Fibroblast of the aortic adventitia (primary cell): Measurements from ENCODE around the gene TMEM260. TPM values are rescaled to one million over a fixed set of nuclear protein-coding genes. Genes with fewer than 3 reads are reported as not detected.
A peak's percentile ranks its signal among the peaks of the same experiment; 100 is the strongest.

Experiments
- DNase-seq: peaks from one replicate; pipeline ENCODE4 v3.0.0-alpha.2; 2010; ENCODE audit warnings: low read depth
- H3K4me3 ChIP-seq: 2 replicates; pipeline ENCODE4 v1.5.1; 2011; ENCODE audit warnings: low read depth, mild to moderate bottlenecking, control low read depth, low read length, moderate library complexity
- total RNA-seq: library from RNA; depleted of rRNA; stranded (reverse); fragments of >200 nt; gene quantifications from 2 replicates; pipeline ENCODE4 v1.2.3, GENCODE V29; 2012; ENCODE audit warnings: low replicate concordance
- TF ChIP-seq, protein P1 (sequence below): IDR thresholded peaks from 2 replicates; pipeline ENCODE4 v1.5.1; 2011; ENCODE audit warnings: mild to moderate bottlenecking, low read length, control low read depth, inconsistent platforms; ENCODE audit not compliant: insufficient read depth

Gene TMEM260
- total RNA-seq, 1 donor = 19.1 TPM

DNA sequence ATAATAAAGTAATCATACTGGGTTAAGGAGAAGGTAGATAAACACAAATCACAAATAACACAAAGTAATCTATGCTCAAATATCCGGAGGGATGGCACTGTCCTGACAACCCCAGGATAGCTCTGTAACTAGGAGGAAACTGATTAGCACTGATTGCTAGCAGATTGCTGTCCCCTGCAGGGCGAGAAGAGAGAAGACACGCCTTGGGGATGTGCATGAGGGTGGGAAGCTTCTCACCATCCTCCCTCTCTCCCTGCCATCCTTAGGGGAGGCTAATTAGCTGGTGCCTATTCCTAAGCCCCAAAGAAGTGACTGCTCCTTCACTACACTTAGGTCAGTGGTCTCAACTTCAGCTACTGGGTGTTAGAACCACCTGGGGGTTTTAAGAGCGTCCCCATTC, 27.0 kb upstream of the TMEM260 start:
- no peak overlapping the region for H3K4me3 ChIP-seq
- no peak for DNase-seq
- TF ChIP-seq, protein P1, sequence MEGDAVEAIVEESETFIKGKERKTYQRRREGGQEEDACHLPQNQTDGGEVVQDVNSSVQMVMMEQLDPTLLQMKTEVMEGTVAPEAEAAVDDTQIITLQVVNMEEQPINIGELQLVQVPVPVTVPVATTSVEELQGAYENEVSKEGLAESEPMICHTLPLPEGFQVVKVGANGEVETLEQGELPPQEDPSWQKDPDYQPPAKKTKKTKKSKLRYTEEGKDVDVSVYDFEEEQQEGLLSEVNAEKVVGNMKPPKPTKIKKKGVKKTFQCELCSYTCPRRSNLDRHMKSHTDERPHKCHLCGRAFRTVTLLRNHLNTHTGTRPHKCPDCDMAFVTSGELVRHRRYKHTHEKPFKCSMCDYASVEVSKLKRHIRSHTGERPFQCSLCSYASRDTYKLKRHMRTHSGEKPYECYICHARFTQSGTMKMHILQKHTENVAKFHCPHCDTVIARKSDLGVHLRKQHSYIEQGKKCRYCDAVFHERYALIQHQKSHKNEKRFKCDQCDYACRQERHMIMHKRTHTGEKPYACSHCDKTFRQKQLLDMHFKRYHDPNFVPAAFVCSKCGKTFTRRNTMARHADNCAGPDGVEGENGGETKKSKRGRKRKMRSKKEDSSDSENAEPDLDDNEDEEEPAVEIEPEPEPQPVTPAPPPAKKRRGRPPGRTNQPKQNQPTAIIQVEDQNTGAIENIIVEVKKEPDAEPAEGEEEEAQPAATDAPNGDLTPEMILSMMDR = no peak

DNA sequence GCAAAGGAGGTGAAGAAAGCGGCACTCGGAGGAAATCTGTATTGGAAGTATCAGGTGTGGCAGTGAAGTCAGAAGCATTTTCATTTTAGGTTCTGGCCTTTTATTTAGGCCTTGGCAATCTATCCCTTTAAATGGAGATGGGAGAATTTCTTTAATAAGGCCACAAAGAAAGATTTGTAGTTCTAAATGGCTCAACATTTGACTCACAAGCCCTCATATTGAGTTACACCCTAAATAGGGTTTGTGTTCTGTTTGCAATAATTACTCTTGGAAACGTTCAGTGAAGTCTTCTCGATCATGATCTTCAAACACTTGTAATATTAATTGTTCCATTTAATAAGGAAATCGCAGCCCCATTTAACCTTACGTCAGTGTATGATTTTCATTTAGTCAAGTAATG, 25.3 kb upstream of the TMEM260 start:
- H3K4me3 ChIP-seq = no peak overlapping the region
- DNase-seq = no peak
- TF ChIP-seq, protein P1 = no peak

DNA sequence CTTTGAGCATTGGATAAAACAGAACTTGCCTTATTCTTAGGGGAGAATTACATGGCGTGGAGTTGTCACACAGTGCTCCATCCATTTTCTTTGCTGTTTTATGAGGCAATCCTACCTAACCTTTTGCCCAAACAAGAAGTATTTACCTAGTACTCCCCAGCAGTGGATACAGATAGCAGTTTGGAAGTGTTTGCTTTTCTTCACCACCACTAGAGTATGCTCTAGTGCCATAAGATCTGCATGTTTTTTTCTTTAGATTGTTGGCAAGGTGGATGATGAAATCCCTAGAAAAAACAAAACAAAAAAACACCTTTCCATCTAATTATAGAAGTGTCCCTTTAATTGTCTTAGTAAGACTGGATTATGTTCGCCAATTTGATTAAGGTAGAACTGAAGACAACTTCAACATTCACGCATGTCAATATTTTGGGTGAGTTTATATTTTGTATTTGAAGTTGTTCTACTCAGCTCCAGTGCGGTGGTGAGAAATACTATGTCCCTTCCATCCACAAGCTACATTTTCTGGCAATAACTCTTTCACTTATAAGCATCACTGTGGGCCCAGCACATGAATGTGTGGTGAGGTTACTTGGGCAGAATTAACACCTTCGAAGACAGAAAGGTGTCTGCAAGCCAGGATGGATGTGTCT, 23.6 kb upstream of the TMEM260 start:
- TF ChIP-seq, protein P1 = peak; percentile 68
- H3K4me3 ChIP-seq = no peak overlapping the region
- peak; percentile 59 for DNase-seq

DNA sequence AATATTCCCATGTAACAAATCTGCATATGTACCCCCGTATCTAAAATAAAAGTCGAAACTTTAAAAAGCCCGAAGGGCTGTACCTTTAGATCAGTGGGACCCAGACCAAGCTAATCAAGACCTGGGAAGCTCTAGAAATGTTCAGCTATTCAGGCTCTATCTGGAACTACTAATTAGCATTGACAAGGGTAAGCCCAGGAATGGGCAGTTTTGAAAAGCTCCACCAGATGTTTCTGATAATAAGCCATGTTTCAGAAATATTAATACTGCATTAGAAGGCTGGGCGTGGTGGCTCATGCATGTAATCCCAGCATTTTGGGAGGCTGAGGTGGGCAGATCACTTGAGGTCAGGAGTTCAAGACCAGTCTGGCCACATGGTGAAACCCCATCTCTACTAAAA, 20.4 kb upstream of the TMEM260 start:
- TF ChIP-seq, protein P1 = no peak
- no peak overlapping the region for H3K4me3 ChIP-seq
- no peak for DNase-seq

DNA sequence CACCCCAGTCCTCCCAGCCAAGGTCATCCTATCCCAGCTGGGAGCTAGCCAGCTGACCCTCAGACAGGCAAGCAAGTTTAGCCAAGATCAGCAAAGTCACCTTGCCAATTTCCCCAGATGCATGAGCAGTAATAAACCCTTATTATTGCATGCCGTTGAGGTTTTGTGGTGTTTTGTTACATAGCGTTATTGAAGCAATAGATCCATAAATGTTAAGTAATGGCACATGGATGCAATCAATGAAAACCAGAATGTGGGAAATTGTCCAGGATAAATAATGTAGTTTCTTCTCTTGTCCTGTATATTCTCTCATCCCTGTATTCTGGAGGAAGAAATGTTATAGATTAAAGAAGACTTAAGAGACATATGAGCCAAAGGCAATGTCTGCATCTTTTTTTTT, 18.0 kb upstream of the TMEM260 start:
- H3K4me3 ChIP-seq = no peak overlapping the region
- TF ChIP-seq, protein P1 = no peak
- no peak for DNase-seq

DNA sequence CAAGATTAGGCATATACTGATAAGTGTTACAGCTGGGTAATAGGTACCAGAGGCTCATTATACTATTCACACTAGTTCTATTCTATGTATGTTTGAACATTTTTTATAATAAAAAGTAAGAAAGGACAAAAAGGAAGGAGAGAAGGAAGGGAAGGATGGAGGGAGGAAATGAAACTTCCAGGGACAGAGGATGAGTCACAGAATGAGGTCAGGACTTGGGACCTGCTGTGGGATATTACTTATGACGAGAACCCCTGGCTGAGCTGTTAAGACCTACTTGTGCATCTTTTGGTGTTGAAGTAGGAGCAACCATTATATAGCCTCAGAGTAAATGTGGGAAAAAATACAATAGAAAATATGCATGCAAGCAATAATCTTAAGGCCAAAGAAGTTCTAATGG, 16.7 kb upstream of the TMEM260 start:
- no peak overlapping the region for H3K4me3 ChIP-seq
- no peak for DNase-seq
- TF ChIP-seq, protein P1 = no peak

DNA sequence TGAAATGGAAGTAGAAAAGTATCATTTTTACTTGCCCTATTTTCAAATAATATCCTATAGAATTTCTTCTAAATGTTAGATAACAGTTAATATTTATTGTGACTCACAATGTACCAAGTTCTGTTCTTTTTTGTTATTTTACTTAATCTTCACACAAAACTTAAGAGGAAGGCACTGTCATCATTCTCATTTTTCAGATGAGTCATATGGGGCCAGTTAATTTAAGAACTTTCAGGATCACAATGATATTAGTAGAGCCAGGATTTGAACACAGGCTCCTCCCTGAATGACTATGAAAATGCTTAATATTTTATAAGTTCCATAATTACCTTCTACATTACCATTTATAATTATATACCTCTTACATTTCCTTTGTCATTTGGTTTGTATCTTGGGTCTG, 10.4 kb upstream of the TMEM260 start:
- DNase-seq = peak; percentile 14
- TF ChIP-seq, protein P1 = no peak
- H3K4me3 ChIP-seq = no peak overlapping the region
